GM18499 (cell line): Measurements from ENCODE around the gene DOK7.

ENCODE experiments used
- ATAC-seq: cut with Tn5 transposase; IDR thresholded peaks from one replicate; pipeline ENCODE4 v1.9.1; 2021; ENCODE audit warnings: moderate number of reproducible peaks; ENCODE audit not compliant: insufficient read depth, unreplicated experiment

Gene DOK7

DNA sequence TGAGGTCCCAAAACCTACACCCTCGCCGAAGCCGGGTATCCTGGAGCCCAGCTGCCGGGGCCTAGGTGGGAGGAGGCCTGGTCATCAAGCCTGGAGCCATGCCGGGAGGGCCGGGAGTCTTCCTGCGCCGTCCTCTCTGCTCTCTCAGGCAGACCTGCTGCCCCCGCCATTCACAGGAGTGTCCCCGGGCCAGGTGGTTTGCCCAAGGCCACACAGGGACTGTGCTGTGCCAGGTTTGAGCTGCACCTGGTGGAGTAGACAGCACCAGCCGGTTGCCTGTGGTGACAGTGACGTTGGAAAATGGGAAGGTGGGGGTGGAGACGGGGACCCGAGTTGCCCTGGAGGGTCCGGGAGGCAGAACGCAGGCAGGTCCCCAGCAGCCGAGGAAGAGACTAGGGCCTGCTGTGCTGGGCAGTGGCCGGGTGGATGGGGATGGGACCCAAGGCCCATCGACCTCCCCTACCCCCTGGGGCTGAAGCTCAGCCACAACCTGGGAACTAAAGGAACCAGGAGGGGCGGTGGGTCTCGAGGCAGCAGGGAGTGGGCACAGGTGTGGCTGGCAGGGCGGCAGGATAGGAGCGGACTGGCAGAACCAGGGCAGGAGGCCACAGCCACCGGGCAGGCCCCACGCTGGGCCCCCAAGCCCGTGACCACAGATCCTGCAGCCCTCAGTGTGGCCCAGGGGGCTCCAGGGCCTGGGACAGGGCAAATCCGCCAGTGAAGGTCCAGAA, 9.5 kb downstream of the DOK7 start:
- no peak for ATAC-seq

- ATAC-seq, result no peak
Observed at GRCh38 chr4:3473181-3473950, 10.3 kb downstream of the DOK7 start.

DNA sequence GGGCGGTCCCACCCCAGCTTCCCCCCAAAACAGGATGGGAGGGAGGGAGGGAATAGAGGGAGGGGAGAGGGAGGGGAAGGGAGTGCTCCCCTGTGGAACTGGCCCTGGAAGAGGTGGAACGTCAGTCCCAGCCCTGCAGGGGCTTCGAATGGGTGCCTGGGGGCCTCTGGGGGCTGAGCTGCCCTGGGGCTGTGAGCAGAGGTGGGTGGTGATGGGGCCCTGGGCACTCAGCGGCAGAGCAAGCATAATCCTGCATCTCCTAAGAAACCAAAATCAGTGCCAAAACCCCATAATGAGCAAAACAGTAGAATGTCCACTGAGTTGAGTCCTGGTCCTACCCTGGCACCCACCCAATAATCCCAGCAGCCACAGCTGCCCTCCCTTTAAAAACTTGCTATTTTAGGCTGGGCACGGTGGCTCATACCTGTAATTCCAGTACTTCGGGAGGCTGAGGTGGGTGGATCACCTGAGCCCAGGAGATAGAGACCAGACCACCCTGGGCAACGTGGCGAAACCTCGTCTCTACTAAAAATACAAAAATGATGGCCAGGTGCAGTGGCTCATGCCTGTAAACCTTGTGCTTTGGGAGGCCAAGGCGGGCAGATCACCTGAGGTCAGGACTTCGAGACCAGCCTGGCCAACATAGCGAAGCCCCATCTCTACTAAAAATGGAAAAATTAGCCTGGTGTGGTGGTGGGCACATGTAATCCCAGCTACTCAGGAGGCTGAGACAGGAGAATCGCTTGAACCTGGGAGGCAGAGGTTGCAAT, 11.1 kb downstream of the DOK7 start:
- no peak for ATAC-seq

- no peak for ATAC-seq
Observed at GRCh38 chr4:3475041-3475712, 12.1 kb downstream of the DOK7 start.

GRCh38 chr4:3475713-3476260, 12.7 kb downstream of the DOK7 start:
- no peak for ATAC-seq

DNA sequence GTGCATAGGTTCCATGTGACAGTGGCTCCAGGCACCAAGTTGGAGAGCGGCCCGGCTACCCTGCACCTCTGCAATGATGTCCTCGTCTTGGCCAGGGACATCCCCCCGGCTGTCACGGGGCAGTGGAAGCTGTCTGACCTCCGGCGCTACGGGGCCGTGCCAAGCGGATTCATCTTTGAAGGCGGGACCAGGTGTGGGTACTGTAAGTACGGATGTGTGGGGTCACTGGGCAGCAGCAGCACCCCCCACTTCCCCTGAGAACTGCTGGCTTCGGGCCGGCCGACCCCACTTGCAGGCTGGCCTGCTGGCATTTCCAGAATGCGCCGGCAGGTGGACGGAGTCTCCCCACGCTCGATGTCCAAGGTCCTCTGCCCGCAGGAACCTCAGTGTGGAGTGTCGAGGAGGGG, 13.2 kb downstream of the DOK7 start:
- no peak for ATAC-seq

GRCh38 chr4:3476936-3477749, 14.0 kb downstream of the DOK7 start:
- no peak for ATAC-seq

- no peak for ATAC-seq
Observed at GRCh38 chr4:3477750-3478430, 14.8 kb downstream of the DOK7 start.

GRCh38 chr4:3478446-3479357, 15.6 kb downstream of the DOK7 start:
- ATAC-seq, result no peak

DNA sequence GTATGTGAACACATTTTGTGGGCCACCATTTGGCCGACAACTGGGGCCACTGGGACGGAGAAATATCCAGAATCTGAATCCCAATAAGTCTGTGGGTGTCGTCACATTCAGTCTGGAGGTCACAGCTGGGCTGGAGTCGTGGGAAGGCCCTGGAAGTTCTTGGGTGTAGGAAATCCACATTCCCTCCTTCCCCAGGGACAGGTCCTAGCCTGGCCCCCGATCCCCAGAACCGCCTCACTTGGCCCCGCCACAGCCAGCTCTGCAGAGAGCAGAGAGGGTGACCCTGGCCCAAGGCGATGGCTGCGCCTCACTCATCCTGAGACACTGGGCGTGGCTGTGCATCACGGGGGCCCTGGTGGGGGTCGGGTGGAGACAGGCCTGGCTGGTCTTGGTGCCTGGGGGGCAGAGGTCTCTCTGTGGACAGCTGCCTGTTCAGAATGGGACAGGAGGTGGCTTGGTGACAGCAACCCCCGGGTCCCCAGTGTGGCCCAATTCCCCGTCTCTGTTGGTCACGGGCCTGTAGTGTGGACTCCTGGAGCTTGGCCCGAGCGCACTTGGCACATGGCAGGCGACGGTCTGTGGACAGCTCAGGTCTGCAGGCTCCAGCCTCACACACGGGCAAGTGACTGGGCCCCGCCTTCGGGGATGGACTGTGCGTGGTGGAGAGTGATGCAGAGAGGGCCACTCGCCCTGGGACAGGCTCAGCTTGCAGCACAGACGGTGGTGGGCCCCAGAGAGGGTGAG, 16.4 kb downstream of the DOK7 start:
- ATAC-seq, result no peak

GRCh38 chr4:3480528-3481112, 17.5 kb downstream of the DOK7 start:
- no peak for ATAC-seq

- ATAC-seq, result no peak
Observed at GRCh38 chr4:3481113-3481531, 18.0 kb downstream of the DOK7 start.

DNA sequence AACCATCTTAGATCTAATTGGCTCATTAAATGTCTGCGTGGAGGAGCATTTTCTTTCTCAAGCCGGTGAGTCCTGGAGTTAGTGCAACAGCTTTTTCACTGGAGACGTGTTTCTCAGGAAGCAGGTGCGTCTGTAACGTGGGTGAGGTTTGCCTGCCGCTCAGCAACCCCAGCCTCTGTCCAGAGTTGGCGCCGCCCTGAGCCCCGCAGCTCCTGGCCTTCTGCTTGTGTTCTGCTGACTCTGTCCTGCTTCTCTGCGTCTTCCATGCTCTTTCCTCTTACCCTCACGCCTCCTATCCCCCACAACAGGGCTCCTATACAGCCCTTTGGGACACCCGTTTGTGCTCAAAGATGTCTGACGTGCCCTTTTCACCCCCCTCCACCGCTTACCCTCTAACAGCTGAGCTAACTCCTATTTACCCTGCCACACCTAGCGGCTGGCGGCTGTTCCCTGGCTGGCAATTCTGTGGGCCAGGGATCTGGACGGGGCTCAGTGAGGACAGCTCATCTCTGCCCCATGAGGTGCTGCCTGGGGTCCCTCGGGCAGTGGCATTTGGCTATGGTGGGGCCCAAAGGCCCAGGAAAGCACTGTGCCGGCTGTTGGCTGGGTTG, 18.8 kb downstream of the DOK7 start:
- ATAC-seq, result no peak

DNA sequence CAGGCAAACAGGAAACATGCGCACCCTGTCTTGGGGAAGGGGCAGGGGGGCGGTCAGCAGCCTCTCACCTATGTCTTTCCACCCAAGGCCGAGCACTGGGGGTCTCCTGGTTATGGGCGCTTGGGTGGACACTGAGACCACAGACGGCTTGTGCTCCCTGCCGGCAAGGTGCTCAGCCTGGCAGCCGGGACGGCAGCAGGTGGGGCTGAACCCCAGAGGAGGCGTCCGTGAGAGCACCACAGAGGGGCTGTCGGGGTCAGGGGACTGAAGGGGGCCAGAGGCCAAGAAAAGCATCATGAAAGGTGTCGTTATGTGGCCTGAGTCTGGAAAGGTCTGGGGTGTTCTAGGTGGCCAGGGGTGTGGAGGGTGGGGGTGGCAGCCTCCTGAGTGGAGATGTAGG, 19.6 kb downstream of the DOK7 start:
- no peak for ATAC-seq

- ATAC-seq, result no peak
Observed at GRCh38 chr4:3483471-3483921, 20.4 kb downstream of the DOK7 start.
